CD4-positive, alpha-beta memory T cell (primary cell): ENCODE data around the gene RABEPK. TPM values are rescaled to one million over a fixed set of nuclear protein-coding genes. Genes with fewer than 3 reads are reported as not detected.

Experiments used
- CTCF ChIA-PET: fragments of 350-600 bp; sonication (Branson Sonifier 250); formaldehyde crosslinking; loops from one replicate; lab custom pipeline; 2021; ENCODE audit warnings: inconsistent platforms; ENCODE audit not compliant: partially characterized antibody; lab: Charles Lee
- POLR2A ChIA-PET: fragments of 350-600 bp; sonication (Branson Sonifier 250); formaldehyde crosslinking; loops from one replicate; lab custom pipeline; 2021; ENCODE audit not compliant: partially characterized antibody; lab: Charles Lee
- DNase-seq, 5 donors: peaks; one replicate each; pipeline versions ENCODE4 v3.0.0 to v3.0.0-alpha.2; 2020 to 2022; ENCODE audit warnings: mixed read lengths in 1 of 5
- H3K27ac ChIP-seq: one replicate; pipeline ENCODE4 v1.7.0; 2013; ENCODE audit warnings: low read depth, low read length
- H3K27me3 ChIP-seq: 2 replicates; pipeline ENCODE4 v1.7.0; 2013; ENCODE audit warnings: mild to moderate bottlenecking, low read length, moderate library complexity; ENCODE audit not compliant: insufficient read depth
- H3K36me3 ChIP-seq: 2 replicates; pipeline ENCODE4 v1.7.0; 2013; ENCODE audit warnings: mild to moderate bottlenecking, low read length, moderate library complexity; ENCODE audit not compliant: insufficient read depth
- H3K4me1 ChIP-seq: 2 replicates; pipeline ENCODE4 v1.7.0; 2013; ENCODE audit warnings: mild to moderate bottlenecking, low read length, moderate library complexity; ENCODE audit not compliant: insufficient read depth
- H3K4me3 ChIP-seq, 2 donors: one replicate each; pipeline ENCODE4 v1.7.0; 2013; ENCODE audit warnings: low read length in 2 of 2, mild to moderate bottlenecking in 1 of 2
- H3K9me3 ChIP-seq, 2 donors: one replicate each; pipeline ENCODE4 v1.7.0; 2013; ENCODE audit warnings: low read length in 2 of 2, control low read depth in 1 of 2; ENCODE audit not compliant: control insufficient read depth in 1 of 2
- H3K27ac Mint-ChIP-seq, 7 donors: one replicate each; pipeline ENCODE4 v1.8.0; 2020 to 2021; ENCODE audit warnings: mixed read lengths in 7 of 7, mild to moderate bottlenecking in 6 of 7, inconsistent platforms in 3 of 7, moderate library complexity in 3 of 7
- H3K27me3 Mint-ChIP-seq, 2 donors: one replicate each; pipeline ENCODE4 v1.8.0; 2020 to 2021; ENCODE audit warnings: mixed read lengths in 2 of 2
- H3K36me3 Mint-ChIP-seq, 2 donors: one replicate each; pipeline ENCODE4 v1.8.0; 2020 to 2021; ENCODE audit warnings: mixed read lengths in 2 of 2, inconsistent platforms in 1 of 2, mild to moderate bottlenecking in 1 of 2
- H3K4me1 Mint-ChIP-seq, 4 donors: one replicate each; pipeline ENCODE4 v1.8.0; 2020 to 2021; ENCODE audit warnings: mixed read lengths in 4 of 4, mild to moderate bottlenecking in 1 of 4
- H3K4me3 Mint-ChIP-seq, 8 donors: one replicate each; pipeline ENCODE4 v1.8.0; 2020 to 2021; ENCODE audit warnings: mixed read lengths in 8 of 8, mild to moderate bottlenecking in 7 of 8, moderate library complexity in 6 of 8, inconsistent platforms in 3 of 8
- H3K9me3 Mint-ChIP-seq, 8 donors: one replicate each; pipeline ENCODE4 v1.8.0; 2020 to 2021; ENCODE audit warnings: mixed read lengths in 8 of 8, mild to moderate bottlenecking in 5 of 8, inconsistent platforms in 3 of 8, moderate library complexity in 1 of 8
- intact Hi-C: fragments of 100-400 bp; cut with micrococcal nuclease; formaldehyde crosslinking; loops from one replicate; pipeline ENCODE4 v1.15.1; 2023
- polyA plus RNA-seq, 2 donors: library from polyadenylated mRNA; unstranded; fragments of 300-500 nt; fragmentation: Illumina TruSeq; gene quantifications; one replicate each; pipeline ENCODE4 v1.2.3, GENCODE V29; 2021
- total RNA-seq, 2 experiments: library from RNA; stranded (reverse); gene quantifications; one replicate each; pipeline ENCODE4 v1.2.3, GENCODE V29; 2021

The RABEPK gene
- total and polyA plus RNA-seq, 4 experiments from 2014 or later: 12.2 to 43.3 (median 24.7) TPM

GRCh38 chr9:125268394-125269013 lies 68.2 kb downstream of the RABEPK start:
- H3K9me3 Mint-ChIP-seq: no peaks in the 10 kb centered on the region
- Histone ChIP-seq H3K36me3 (no peaks in the 10 kb centered on the region), H3K9me3 (no peaks in the 10 kb centered on the region), H3K27me3 (no peaks in the 10 kb centered on the region), H3K4me1 (peaks cover 35% of the 10 kb centered on the region), H3K27ac (no peak overlapping the region), H3K4me3 (no peak overlapping the region)
- no peaks in the 10 kb centered on the region for H3K27me3 Mint-ChIP-seq
- H3K4me3 Mint-ChIP-seq: peak overlapping the region in 1 of 8 donors; percentile 57
- ChIA-PET POLR2A (interaction anchor here (0.6 kb wide), 1 partner anchor 1351 kb away, joined by 3 read pairs; no protein-coding TSS in a partner anchor), CTCF (interaction anchor here (1.8 kb wide), 1 partner anchor 27 kb away, joined by 3 read pairs; the partner anchor contains the start of gene HSPA5)
- peaks cover 32 to 68% (median 46%) of the 10 kb centered on the region in 4 donors for H3K4me1 Mint-ChIP-seq
- H3K36me3 Mint-ChIP-seq: peaks cover 24 to 49% of the 10 kb centered on the region in 2 donors
- DNase-seq: no peak
- peak overlapping the region in 2 of 7 donors; percentile 30 to 40 for H3K27ac Mint-ChIP-seq
- intact Hi-C loops: no loop called here

- H3K4me3 ChIP-seq: no peak overlapping the region
- intact Hi-C loops: no loop called here
- Mint-ChIP-seq H3K36me3 (peaks cover 21 to 46% of the 10 kb centered on the region in 2 donors), H3K27me3 (no peaks in the 10 kb centered on the region), H3K4me1 (peaks cover 28 to 65% (median 42%) of the 10 kb centered on the region in 4 donors), H3K27ac (no peak overlapping the region), H3K9me3 (no peaks in the 10 kb centered on the region), H3K4me3 (no peak overlapping the region)
- no peak overlapping the region for H3K27ac ChIP-seq
- no peaks in the 10 kb centered on the region for H3K27me3 ChIP-seq
- ChIA-PET CTCF (interaction anchor here (1.8 kb wide), 1 partner anchor 28 kb away, joined by 3 read pairs; the partner anchor contains the start of gene HSPA5), POLR2A (no interaction called here)
- DNase-seq: no peak
- peaks cover 30% of the 10 kb centered on the region for H3K4me1 ChIP-seq
- H3K36me3 ChIP-seq: no peaks in the 10 kb centered on the region
- no peaks in the 10 kb centered on the region for H3K9me3 ChIP-seq
Measured at GRCh38 chr9:125269014-125269397, 68.7 kb downstream of the RABEPK start.

GRCh38 chr9:125271081-125271480 lies 70.7 kb downstream of the RABEPK start:
- intact Hi-C loops: no loop called here
- Mint-ChIP-seq H3K36me3 (peaks cover 21 to 35% of the 10 kb centered on the region in 2 donors), H3K4me3 (peak overlapping the region in 1 of 8 donors; percentile 24), H3K4me1 (peaks cover 21 to 54% (median 31%) of the 10 kb centered on the region in 4 donors), H3K9me3 (no peaks in the 10 kb centered on the region), H3K27ac (no peak overlapping the region), H3K27me3 (no peaks in the 10 kb centered on the region)
- ChIA-PET CTCF (no interaction called here), POLR2A (no interaction called here)
- DNase-seq: no peak
- Histone ChIP-seq H3K4me3 (no peak overlapping the region), H3K36me3 (no peaks in the 10 kb centered on the region), H3K27ac (no peak overlapping the region), H3K9me3 (no peaks in the 10 kb centered on the region), H3K27me3 (no peaks in the 10 kb centered on the region), H3K4me1 (peaks cover 17% of the 10 kb centered on the region)

- H3K4me3 Mint-ChIP-seq: peak overlapping the region in 1 of 8 donors; percentile 43
- no peak for DNase-seq
- POLR2A ChIA-PET: no interaction called here
- no peaks in the 10 kb centered on the region for H3K27me3 ChIP-seq
- H3K4me1 Mint-ChIP-seq: peaks cover 23 to 56% (median 32%) of the 10 kb centered on the region in 4 donors
- H3K27ac ChIP-seq: no peak overlapping the region
- H3K9me3 Mint-ChIP-seq: no peaks in the 10 kb centered on the region
- H3K9me3 ChIP-seq: no peaks in the 10 kb centered on the region
- peak overlapping the region in 3 of 7 donors; percentile 9 to 36 (median 35) for H3K27ac Mint-ChIP-seq
- no peaks in the 10 kb centered on the region for H3K27me3 Mint-ChIP-seq
- H3K36me3 Mint-ChIP-seq: peaks cover 16 to 32% of the 10 kb centered on the region in 2 donors
- intact Hi-C loops: no loop called here
- CTCF ChIA-PET: no interaction called here
- H3K4me3 ChIP-seq: no peak overlapping the region
- no peaks in the 10 kb centered on the region for H3K36me3 ChIP-seq
- H3K4me1 ChIP-seq: peaks cover 24% of the 10 kb centered on the region
Measured at GRCh38 chr9:125272697-125273096, 72.4 kb downstream of the RABEPK start.

GRCh38 chr9:125276771-125277170 lies 76.4 kb downstream of the RABEPK start:
- Mint-ChIP-seq H3K27ac (no peak overlapping the region), H3K36me3 (peaks cover 8 to 15% of the 10 kb centered on the region in 2 donors), H3K27me3 (no peaks in the 10 kb centered on the region), H3K4me1 (peaks cover 15 to 37% (median 19%) of the 10 kb centered on the region in 4 donors), H3K9me3 (no peaks in the 10 kb centered on the region), H3K4me3 (no peak overlapping the region)
- peaks cover 14% of the 10 kb centered on the region for H3K4me1 ChIP-seq
- ChIA-PET CTCF (no interaction called here), POLR2A (interaction anchor here (0.6 kb wide), 1 partner anchor 56 kb away, joined by 3 read pairs; no protein-coding TSS in a partner anchor)
- H3K4me3 ChIP-seq: no peak overlapping the region
- no peaks in the 10 kb centered on the region for H3K9me3 ChIP-seq
- no peak overlapping the region for H3K27ac ChIP-seq
- intact Hi-C loops: no loop called here
- H3K27me3 ChIP-seq: no peaks in the 10 kb centered on the region
- no peaks in the 10 kb centered on the region for H3K36me3 ChIP-seq
- no peak for DNase-seq

DNA sequence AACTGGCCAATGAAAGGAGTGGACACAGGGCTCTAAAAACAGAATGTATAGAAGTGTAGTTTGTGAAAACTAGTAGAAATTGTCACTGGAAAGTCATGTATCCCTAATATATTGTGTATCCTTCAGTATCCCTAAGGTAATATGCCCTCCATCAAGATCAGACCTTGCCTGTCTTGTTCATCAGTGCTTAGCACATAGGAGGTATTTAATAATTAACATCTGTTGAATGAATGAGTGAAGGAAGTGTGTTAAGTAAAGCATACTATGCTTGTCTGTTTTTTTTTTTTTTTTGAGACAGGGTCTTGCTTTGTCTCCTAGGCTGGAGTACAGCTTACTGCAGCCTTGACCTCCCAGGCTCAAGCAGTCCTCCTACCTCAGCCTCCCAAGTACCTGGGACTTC lies 77.1 kb downstream of the RABEPK start:
- no peak overlapping the region for H3K4me3 ChIP-seq
- DNase-seq: no peak
- no peaks in the 10 kb centered on the region for H3K27me3 Mint-ChIP-seq
- peaks cover 15 to 32% (median 20%) of the 10 kb centered on the region in 4 donors for H3K4me1 Mint-ChIP-seq
- H3K36me3 Mint-ChIP-seq: peaks cover 8 to 12% of the 10 kb centered on the region in 2 donors
- no peaks in the 10 kb centered on the region for H3K27me3 ChIP-seq
- no peaks in the 10 kb centered on the region for H3K9me3 Mint-ChIP-seq
- POLR2A ChIA-PET: interaction anchor here (0.6 kb wide), 1 partner anchor 55 kb away, joined by 3 read pairs; no protein-coding TSS in a partner anchor
- no peak overlapping the region for H3K27ac ChIP-seq
- H3K4me1 ChIP-seq: peaks cover 13% of the 10 kb centered on the region
- no peaks in the 10 kb centered on the region for H3K36me3 ChIP-seq
- intact Hi-C loops: no loop called here
- no peaks in the 10 kb centered on the region for H3K9me3 ChIP-seq
- CTCF ChIA-PET: no interaction called here
- no peak overlapping the region for H3K27ac Mint-ChIP-seq
- no peak overlapping the region for H3K4me3 Mint-ChIP-seq

DNA sequence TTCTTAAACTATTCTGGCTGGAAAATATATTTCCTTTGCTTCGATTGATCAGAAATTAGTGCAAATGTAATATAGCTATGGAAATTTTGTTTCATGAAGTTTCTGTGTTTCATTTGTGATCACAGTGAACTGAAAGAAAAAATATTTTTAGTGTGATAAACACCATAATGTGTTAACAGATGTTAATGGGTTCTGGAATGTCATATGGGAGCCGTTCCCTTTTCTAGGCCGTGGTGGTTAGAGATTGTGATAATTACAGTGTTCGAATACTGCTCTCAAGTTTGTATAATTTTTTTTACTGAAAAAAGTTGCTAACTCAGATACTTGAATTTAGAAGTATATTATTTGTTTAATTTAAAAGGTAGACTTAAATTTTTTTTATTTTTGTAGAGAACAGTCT lies 80.6 kb downstream of the RABEPK start:
- no peak overlapping the region for H3K27ac Mint-ChIP-seq
- no peaks in the 10 kb centered on the region for H3K9me3 ChIP-seq
- no peak overlapping the region for H3K4me3 Mint-ChIP-seq
- DNase-seq: no peak
- no peaks in the 10 kb centered on the region for H3K36me3 ChIP-seq
- CTCF ChIA-PET: interaction anchor here (0.7 kb wide), 1 partner anchor 1035 kb away, joined by 3 read pairs; no protein-coding TSS in a partner anchor
- intact Hi-C loops: no loop called here
- no peaks in the 10 kb centered on the region for H3K9me3 Mint-ChIP-seq
- H3K4me1 Mint-ChIP-seq: peaks cover 10 to 25% (median 12%) of the 10 kb centered on the region in 4 donors
- H3K27ac ChIP-seq: no peak overlapping the region
- no peaks in the 10 kb centered on the region for H3K27me3 Mint-ChIP-seq
- H3K4me1 ChIP-seq: peaks cover 11% of the 10 kb centered on the region
- H3K27me3 ChIP-seq: no peaks in the 10 kb centered on the region
- POLR2A ChIA-PET: no interaction called here
- no peak overlapping the region for H3K4me3 ChIP-seq
- H3K36me3 Mint-ChIP-seq: peaks cover 6 to 9% of the 10 kb centered on the region in 2 donors
